NCI-H2081 treated with DMSO at 0.1 percent for 48 hours (cell line): ENCODE results near the gene ATP10B.
A peak's percentile ranks its signal among the peaks of the same experiment; 100 is the strongest.

ENCODE experiments used
- DNase-seq: peaks from one replicate; lab custom pipeline; 2025; lab: John Stamatoyannopoulos, UW

Gene ATP10B

GRCh38 chr5:160637357-160638090 lies 214.5 kb downstream of the ATP10B start:
- no peak for DNase-seq

- DNase-seq = no peak
Measured at GRCh38 chr5:160635663-160636062, 216.3 kb downstream of the ATP10B start.

- no peak for DNase-seq
Measured at GRCh38 chr5:160635046-160635445, 217.0 kb downstream of the ATP10B start.

GRCh38 chr5:160629003-160629402 lies 223.0 kb downstream of the ATP10B start:
- no peak for DNase-seq

- no peak for DNase-seq
Measured at GRCh38 chr5:160628619-160628968, 223.4 kb downstream of the ATP10B start.

GRCh38 chr5:160627921-160628618 lies 223.9 kb downstream of the ATP10B start:
- DNase-seq = no peak

- DNase-seq = no peak
Measured at GRCh38 chr5:160626322-160626721, 225.7 kb downstream of the ATP10B start.

- no peak for DNase-seq
Measured at GRCh38 chr5:160621526-160621925, 230.5 kb downstream of the ATP10B start.

GRCh38 chr5:160620401-160620800 lies 231.6 kb downstream of the ATP10B start:
- DNase-seq = no peak

GRCh38 chr5:160619381-160619780 lies 232.6 kb downstream of the ATP10B start:
- DNase-seq = peak; percentile 5

- no peak for DNase-seq
Measured at GRCh38 chr5:160618286-160618685, 233.7 kb downstream of the ATP10B start.

GRCh38 chr5:160616712-160617497 lies 235.1 kb downstream of the ATP10B start:
- DNase-seq = no peak

- DNase-seq = no peak
Measured at GRCh38 chr5:160614136-160614535, 237.9 kb downstream of the ATP10B start.

GRCh38 chr5:160605266-160605665 lies 246.7 kb downstream of the ATP10B start:
- no peak for DNase-seq

- DNase-seq = no peak
Measured at GRCh38 chr5:160604484-160604883, 247.5 kb downstream of the ATP10B start.

- no peak for DNase-seq
Measured at GRCh38 chr5:160602744-160603143, 249.3 kb downstream of the ATP10B start.

GRCh38 chr5:160601046-160601445 lies 251.0 kb downstream of the ATP10B start:
- DNase-seq = no peak

GRCh38 chr5:160573318-160573717 lies 278.7 kb downstream of the ATP10B start:
- DNase-seq = no peak

- no peak for DNase-seq
Measured at GRCh38 chr5:160567031-160567705, 284.8 kb downstream of the ATP10B start.

GRCh38 chr5:160565376-160565775 lies 286.6 kb downstream of the ATP10B start:
- no peak for DNase-seq

GRCh38 chr5:160556846-160557245 lies 295.2 kb downstream of the ATP10B start:
- DNase-seq = no peak

GRCh38 chr5:160555971-160556631 lies 295.9 kb downstream of the ATP10B start:
- no peak for DNase-seq
